NT2/D1 (cell line): ENCODE results near the gene PPP3CA.

Experiments
- SUZ12 ChIP-seq: IDR thresholded peaks from 2 replicates; pipeline ENCODE4 v1.6.1; 2011; ENCODE audit not compliant: insufficient read length, insufficient read depth; ENCODE audit errors: extremely low read depth
- YY1 ChIP-seq: IDR thresholded peaks from 2 replicates; pipeline ENCODE4 v1.6.1; 2011; ENCODE audit not compliant: insufficient read length, insufficient read depth
- ZNF274 ChIP-seq: IDR thresholded peaks from 2 replicates; pipeline ENCODE4 v1.6.1; 2011; ENCODE audit warnings: mild to moderate bottlenecking, low read depth, low read length

- TF ChIP-seq ZNF274 (no peak), YY1 (no peak), SUZ12 (no peak)
These were observed 60.0 kb downstream of the PPP3CA start for GRCh38 chr4:101287324-101287723.
